PC-9 (cell line): ENCODE results near the gene TCEA2. TPM values are rescaled to one million over a fixed set of nuclear protein-coding genes. Genes with fewer than 3 reads are reported as not detected.

Source experiments
- BruUV-seq: library from RNA; stranded (reverse); fragments of 400-500 nt; replicated peaks from 2 replicates; lab custom pipeline; 2021; lab: Mats Ljungman, UMichigan
- CTCF ChIA-PET: fragments of 300-600 bp; sonication (Branson Sonifier 250); formaldehyde crosslinking; loops from one replicate; lab custom pipeline; 2022; ENCODE audit warnings: antibody characterized with exemption; lab: Charles Lee
- POLR2A ChIA-PET: fragments of 300-600 bp; sonication (Branson Sonifier 250); formaldehyde crosslinking; loops from one replicate; lab custom pipeline; 2022; ENCODE audit warnings: antibody characterized with exemption; ENCODE audit not compliant: unreplicated experiment; lab: Charles Lee
- DNase-seq, 2 experiments: peaks; one replicate each; pipeline versions ENCODE4 v3.0.0 to v3.0.0-alpha.2; 2015 to 2022; ENCODE audit warnings: mixed read lengths in 1 of 2
- H2AFZ ChIP-seq: fragments of 200-600 bp; sonication (generic); 2 replicates; pipeline ENCODE4 v1.8.1; 2017; ENCODE audit warnings: antibody characterized with exemption
- H3F3A ChIP-seq: fragments of 200-600 bp; sonication (generic); 2 replicates; pipeline ENCODE4 v1.8.1; 2017; ENCODE audit warnings: antibody characterized with exemption, mild to moderate bottlenecking, low read depth; ENCODE audit not compliant: insufficient read depth
- H3K27ac ChIP-seq: fragments of 200-600 bp; sonication (generic); 2 replicates; pipeline ENCODE4 v1.6.1; 2016; ENCODE audit warnings: mixed run types
- H3K27me3 ChIP-seq: fragments of 200-600 bp; sonication (generic); 2 replicates; pipeline ENCODE4 v1.6.1; 2016; ENCODE audit warnings: low read depth, mixed run types; ENCODE audit not compliant: insufficient read depth
- H3K36me3 ChIP-seq: fragments of 200-600 bp; sonication (generic); 2 replicates; pipeline ENCODE4 v1.6.1; 2016; ENCODE audit warnings: low read depth, mixed run types
- H3K4me1 ChIP-seq: fragments of 200-600 bp; sonication (generic); replicated peaks from 2 replicates; pipeline ENCODE4 v1.6.1; 2016; ENCODE audit warnings: mixed run types; ENCODE audit not compliant: insufficient read depth
- H3K4me2 ChIP-seq: fragments of 200-600 bp; sonication (generic); 2 replicates; pipeline ENCODE4 v1.6.1; 2017; ENCODE audit warnings: mixed run types
- H3K4me3 ChIP-seq: fragments of 200-600 bp; sonication (generic); 2 replicates; pipeline ENCODE4 v1.6.1; 2016; ENCODE audit warnings: mixed run types
- H3K79me2 ChIP-seq: fragments of 200-600 bp; sonication (generic); 2 replicates; pipeline ENCODE4 v1.6.1; 2017; ENCODE audit warnings: low read depth, mixed run types
- H3K9me2 ChIP-seq: fragments of 200-600 bp; sonication (generic); 2 replicates; pipeline ENCODE4 v1.8.1; 2017; ENCODE audit warnings: mild to moderate bottlenecking; ENCODE audit not compliant: insufficient read depth
- H3K9me3 ChIP-seq: fragments of 200-600 bp; sonication (generic); 2 replicates; pipeline ENCODE4 v1.8.1; 2016; ENCODE audit warnings: low read depth; ENCODE audit not compliant: insufficient read depth
- H4K20me1 ChIP-seq: fragments of 200-600 bp; sonication (generic); 2 replicates; pipeline ENCODE4 v1.8.1; 2017; ENCODE audit not compliant: insufficient read depth
- CTCF ChIP-seq: fragments of 200-600 bp; sonication (generic); conservative IDR thresholded peaks from 2 replicates; pipeline ENCODE4 v1.6.1; 2017; ENCODE audit warnings: mixed run types, antibody characterized with exemption, mild to moderate bottlenecking, moderate library complexity
- EZH2 ChIP-seq: fragments of 200-600 bp; sonication (generic); IDR thresholded peaks from 2 replicates; pipeline ENCODE4 v1.8.0; 2017; ENCODE audit warnings: antibody characterized with exemption, low read depth
- intact Hi-C: fragments of 100-400 bp; cut with micrococcal nuclease; formaldehyde crosslinking; loops from one replicate; pipeline ENCODE4 v1.10.0; 2022; ENCODE audit not compliant: unreplicated experiment
- total RNA-seq: library from RNA; stranded (reverse); gene quantifications from 2 replicates; pipeline ENCODE4 v1.2.3, GENCODE V29; 2021

The TCEA2 gene
- total RNA-seq, 1 experiment from 2014 or later = 100 TPM

GRCh38 chr20:64038565-64039292 lies 24.3 kb upstream of the TCEA2 start:
- peaks cover 20% of the 10 kb centered on the region; the same call in 1 of the 2 replicates for H3K27me3 ChIP-seq
- no peaks in the 10 kb centered on the region for H3K36me3 ChIP-seq
- H3K79me2 ChIP-seq = no peaks in the 10 kb centered on the region
- no peaks in the 10 kb centered on the region for H3K9me2 ChIP-seq
- BruUV-seq = no TSS peak
- peaks cover 13% of the 10 kb centered on the region; the same call in 1 of the 2 replicates for H3K4me1 ChIP-seq
- CTCF ChIA-PET = interaction anchor here (0.7 to 1.6 kb wide), 9 partner anchors 16 to 501 kb away, joined by 3 to 8 read pairs (median 5); no protein-coding TSS in a partner anchor
- H3K27ac ChIP-seq = no peak overlapping the region
- POLR2A ChIA-PET = interaction anchor here (0.6 to 1.4 kb wide), 5 partner anchors 27 to 471 kb away, joined by 5 to 6 read pairs (median 5); partner anchors contain the start of genes ARFRP1, PRPF6 and ZGPAT
- H3K4me3 ChIP-seq = peak overlapping the region; percentile 96
- H3F3A ChIP-seq = peaks cover 30% of the 10 kb centered on the region
- TF ChIP-seq CTCF (peak; percentile 86), EZH2 (no peak)
- H2AFZ ChIP-seq = peak overlapping the region; percentile 97
- no peaks in the 10 kb centered on the region for H3K9me3 ChIP-seq
- peak; percentile 69 to 87 for DNase-seq
- H3K4me2 ChIP-seq = peak overlapping the region; percentile 97
- intact Hi-C loops = loop anchor here (1.0 to 2.0 kb wide), 3 partner anchors 16 to 82 kb away; partner anchors contain the start of gene TCEA2
- H4K20me1 ChIP-seq = 0 out of 2 replicates have a peak, but pooled peaks cover 4% of the 10 kb centered on the region

GRCh38 chr20:64039293-64040160 lies 23.5 kb upstream of the TCEA2 start:
- Histone ChIP-seq H3K4me1 (peaks cover 17% of the 10 kb centered on the region), H3K27me3 (peaks cover 20% of the 10 kb centered on the region; the same call in 1 of the 2 replicates), H3K36me3 (no peaks in the 10 kb centered on the region), H3K79me2 (no peaks in the 10 kb centered on the region), H3K4me2 (peak overlapping the region; percentile 97), H3K9me3 (no peaks in the 10 kb centered on the region), H3K4me3 (peak overlapping the region; percentile 96), H3K9me2 (no peaks in the 10 kb centered on the region), H4K20me1 (0 out of 2 replicates have a peak, but pooled peaks cover 4% of the 10 kb centered on the region), H3K27ac (no peak overlapping the region), H3F3A (peaks cover 33% of the 10 kb centered on the region), H2AFZ (peak overlapping the region; percentile 97)
- ChIA-PET POLR2A (interaction anchor here (0.6 to 1.4 kb wide), 2 partner anchors 59 to 501 kb away, joined by 3 to 6 read pairs; partner anchors contain the start of gene PRPF6), CTCF (interaction anchor here (1.1 to 1.6 kb wide), 6 partner anchors 15 to 501 kb away, joined by 4 to 7 read pairs (median 6); no protein-coding TSS in a partner anchor)
- intact Hi-C loops = loop anchor here (1.0 to 2.0 kb wide), 3 partner anchors 15 to 81 kb away; partner anchors contain the start of gene TCEA2
- no peak for DNase-seq
- TF ChIP-seq EZH2 (no peak), CTCF (peak; percentile 20; the same call in 1 of the 2 replicates)
- BruUV-seq = TSS peak; percentile 45
